Spleen (tissue), 7 donors: Measurements from ENCODE around the gene S100B.

Experiments used
- POLR2A ChIP-seq, 3 donors: fragments of 450-650 bp; IDR thresholded peaks; one replicate each; pipeline ENCODE4 v1.5.1; 2017; ENCODE audit warnings: antibody characterized with exemption in 3 of 3, mild to moderate bottlenecking in 1 of 3
- POLR2AphosphoS5 ChIP-seq, 3 donors: sonication (generic); formaldehyde crosslinking; IDR thresholded peaks; one replicate each; pipeline ENCODE4 v1.5.1; 2017; ENCODE audit warnings: antibody characterized with exemption in 3 of 3
- TF ChIP-seq, protein P1 (sequence below), 11 experiments: fragments of 200-600 bp in 7 of 11; fragments of 450-650 bp in 4 of 11; sonication (generic) in 4 of 11; IDR thresholded peaks in 8 of 11; conservative IDR thresholded peaks in 3 of 11; 1 replicate in 7 of 11; 2 replicates in 4 of 11; pipeline versions ENCODE4 v1.4.0 to v1.8.0; 2016 to 2021; ENCODE audit warnings: antibody characterized with exemption in 11 of 11, inconsistent platforms in 4 of 11, mild to moderate bottlenecking in 1 of 11
- donor health status: DM: no; HTN: no; CAD: no; lungs with moderate emphysema.
- donor health status: DM: no; HTN: no; CAD: no.
- donor health status: DM: no; HTN: no; CAD: no.

DNA sequence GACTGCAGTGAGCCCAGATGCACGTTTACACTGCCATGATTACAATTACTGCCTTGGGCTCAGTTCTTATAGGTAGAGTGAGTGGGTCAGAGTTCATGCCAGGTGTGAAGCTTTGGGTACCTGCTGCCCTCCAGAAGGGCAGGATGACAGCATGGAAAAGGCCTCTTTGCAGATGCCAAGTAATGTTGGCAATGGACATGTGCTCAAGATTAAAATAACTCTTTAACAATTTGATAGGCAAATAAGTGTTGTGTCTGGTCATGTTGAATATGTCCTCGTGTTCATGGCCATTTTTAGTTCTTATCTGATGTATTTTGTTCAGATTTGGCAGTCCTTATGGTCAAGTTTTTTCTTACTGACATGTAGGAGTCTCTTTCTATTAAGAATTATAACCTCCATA, 34.8 kb downstream of the S100B start:
- TF ChIP-seq, protein P1, sequence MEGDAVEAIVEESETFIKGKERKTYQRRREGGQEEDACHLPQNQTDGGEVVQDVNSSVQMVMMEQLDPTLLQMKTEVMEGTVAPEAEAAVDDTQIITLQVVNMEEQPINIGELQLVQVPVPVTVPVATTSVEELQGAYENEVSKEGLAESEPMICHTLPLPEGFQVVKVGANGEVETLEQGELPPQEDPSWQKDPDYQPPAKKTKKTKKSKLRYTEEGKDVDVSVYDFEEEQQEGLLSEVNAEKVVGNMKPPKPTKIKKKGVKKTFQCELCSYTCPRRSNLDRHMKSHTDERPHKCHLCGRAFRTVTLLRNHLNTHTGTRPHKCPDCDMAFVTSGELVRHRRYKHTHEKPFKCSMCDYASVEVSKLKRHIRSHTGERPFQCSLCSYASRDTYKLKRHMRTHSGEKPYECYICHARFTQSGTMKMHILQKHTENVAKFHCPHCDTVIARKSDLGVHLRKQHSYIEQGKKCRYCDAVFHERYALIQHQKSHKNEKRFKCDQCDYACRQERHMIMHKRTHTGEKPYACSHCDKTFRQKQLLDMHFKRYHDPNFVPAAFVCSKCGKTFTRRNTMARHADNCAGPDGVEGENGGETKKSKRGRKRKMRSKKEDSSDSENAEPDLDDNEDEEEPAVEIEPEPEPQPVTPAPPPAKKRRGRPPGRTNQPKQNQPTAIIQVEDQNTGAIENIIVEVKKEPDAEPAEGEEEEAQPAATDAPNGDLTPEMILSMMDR (IDR thresholded peaks at IDR 0.05 in 8 of 11, conservative IDR thresholded peaks at IDR 0.05 in 3 of 11): no peak
- no peak for TF ChIP-seq POLR2A (IDR thresholded peaks at IDR 0.05)
- TF ChIP-seq POLR2AphosphoS5 (IDR thresholded peaks at IDR 0.05): no peak
